Raji (cell line): ENCODE data around the gene KIAA0319L.

ENCODE experiments used
- POLR2A ChIP-seq: IDR thresholded peaks from 2 replicates; pipeline ENCODE4 v1.6.1; 2011; ENCODE audit warnings: low read depth, low read length, control low read depth; ENCODE audit not compliant: insufficient read depth

KIAA0319L gene

DNA sequence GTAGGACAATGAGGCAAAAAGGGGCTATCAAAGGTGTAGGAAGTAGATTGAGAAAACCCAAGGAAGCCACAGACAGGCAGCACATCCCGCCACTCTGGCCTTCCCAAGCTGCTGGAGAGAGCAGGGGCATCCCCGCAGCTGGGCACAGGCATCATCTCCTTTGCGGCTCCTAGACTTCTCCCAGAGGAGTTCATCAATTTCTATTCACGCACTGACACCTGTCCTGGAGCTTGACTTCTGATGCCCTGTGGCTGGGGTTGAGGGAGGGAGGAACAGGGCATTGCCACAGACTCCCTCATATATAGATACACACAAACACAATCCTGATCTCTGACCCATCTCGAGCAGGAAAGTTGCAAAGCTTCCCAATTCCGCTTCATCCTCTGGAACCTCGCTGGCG lies 14.1 kb upstream of the KIAA0319L start:
- TF ChIP-seq POLR2A = no peak

DNA sequence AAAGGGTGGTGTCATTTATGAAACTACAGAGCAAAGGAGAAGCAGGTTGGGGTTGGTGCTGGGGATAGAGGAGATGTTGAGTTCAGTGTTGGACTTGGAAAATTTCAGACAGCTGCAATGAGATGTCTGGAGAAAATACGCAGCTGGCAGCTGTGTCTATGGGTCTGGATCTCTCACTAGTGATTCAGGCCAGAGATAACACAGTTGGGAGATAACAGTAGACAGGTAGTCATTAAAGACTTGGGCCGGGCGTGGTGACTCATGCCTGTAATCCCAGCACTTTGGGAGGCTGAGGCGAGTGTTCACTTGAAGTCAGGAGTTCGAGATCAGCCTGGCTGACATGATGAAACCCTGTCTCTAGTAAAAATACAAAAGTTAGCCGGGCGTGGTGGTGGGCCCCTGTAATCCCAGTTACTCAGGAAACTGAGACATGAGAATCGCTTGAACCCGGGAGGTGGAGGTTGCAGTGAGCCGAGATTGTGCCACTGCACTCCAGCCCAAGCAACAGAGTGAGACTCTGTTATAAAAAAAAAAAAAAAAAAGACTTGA lies 13.5 kb upstream of the KIAA0319L start:
- TF ChIP-seq POLR2A = no peak

DNA sequence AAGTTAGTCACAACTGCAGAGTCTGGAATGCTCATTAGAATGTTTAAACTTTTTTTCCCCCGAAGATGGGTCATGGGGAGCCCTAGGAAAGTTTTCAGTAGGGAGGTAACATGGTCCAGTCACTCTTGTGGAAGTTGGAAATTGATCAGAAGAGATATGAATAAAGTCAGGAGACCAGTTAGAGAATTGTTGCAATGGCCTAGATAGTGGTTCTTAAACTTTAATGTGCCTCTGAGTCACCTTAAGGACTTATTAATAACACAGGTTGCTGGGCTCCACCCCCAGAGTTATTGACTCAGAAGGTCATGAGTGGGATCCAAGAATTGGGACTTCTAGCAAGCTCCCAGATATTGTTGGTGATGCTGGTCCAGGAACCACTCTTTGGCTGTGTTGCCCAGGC lies 12.7 kb upstream of the KIAA0319L start:
- TF ChIP-seq POLR2A = no peak

DNA sequence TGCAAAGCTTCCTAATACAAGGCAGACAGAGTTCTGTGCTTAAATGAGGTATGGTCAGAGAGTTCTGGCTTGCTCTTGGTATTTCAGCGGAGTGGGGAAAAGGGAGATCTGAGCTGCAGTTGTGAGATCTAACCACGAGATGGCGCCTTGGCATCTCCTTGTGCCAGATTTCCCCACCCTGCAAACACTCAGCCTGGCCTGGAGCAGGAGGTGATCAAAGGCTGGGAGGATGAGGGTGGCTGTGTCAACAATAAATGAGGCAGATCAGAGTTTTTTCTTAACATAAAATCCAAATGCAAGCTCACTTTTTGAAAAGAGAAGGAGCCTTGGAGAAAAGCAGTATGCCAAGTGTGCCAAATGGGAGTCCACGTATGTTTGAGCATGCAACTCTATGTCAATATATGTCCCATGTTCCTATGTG lies 11.8 kb upstream of the KIAA0319L start:
- TF ChIP-seq POLR2A = no peak

DNA sequence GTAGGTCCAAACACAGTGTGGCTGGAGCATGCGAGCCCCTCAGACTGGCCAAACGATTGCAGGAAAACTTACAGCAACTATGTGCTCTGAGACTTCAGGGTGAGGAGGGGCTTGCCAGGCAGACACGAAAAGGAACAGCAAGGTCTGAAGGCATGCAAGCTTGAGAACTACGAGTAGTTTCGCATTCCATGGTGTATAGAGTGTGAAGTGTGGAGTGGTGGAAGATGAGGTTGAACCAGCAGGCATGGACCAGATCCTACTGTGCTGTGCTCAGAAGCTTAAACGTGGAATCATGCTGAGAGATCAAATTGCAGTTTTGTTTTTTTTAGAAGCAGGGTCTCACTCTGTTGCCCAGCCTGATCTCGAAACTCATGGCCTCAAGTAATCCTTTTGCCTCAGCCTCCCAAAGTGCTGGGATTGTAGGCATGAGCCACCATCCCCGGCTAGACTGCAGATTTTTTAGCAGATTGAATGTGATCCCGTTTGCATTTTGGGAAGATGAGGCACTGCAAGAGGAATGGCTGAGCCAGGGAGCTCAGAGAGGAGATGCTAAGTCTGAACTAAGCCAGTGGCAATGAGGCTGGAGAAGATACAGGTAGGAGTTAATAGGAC lies 10.8 kb upstream of the KIAA0319L start:
- no peak for TF ChIP-seq POLR2A

DNA sequence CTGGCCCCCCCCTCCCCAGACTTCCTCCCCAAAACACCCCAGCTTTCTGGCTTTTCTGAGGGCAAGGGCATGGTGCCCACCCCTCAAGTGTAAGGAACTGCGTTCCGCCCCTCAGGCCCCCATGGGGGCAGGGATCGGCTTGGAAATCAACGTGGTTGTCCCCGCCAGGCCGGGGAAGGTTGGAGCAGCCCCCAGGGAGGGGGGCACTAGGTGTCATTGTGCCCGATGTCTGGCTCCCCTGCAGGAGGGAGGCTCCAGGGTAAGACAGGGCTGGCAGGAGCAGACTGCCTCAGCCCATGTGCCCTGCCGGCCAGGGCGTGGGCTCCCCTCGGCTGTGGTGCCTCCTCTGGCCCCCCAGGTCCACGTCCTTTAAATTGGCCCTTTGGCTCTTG lies 8.5 kb upstream of the KIAA0319L start:
- TF ChIP-seq POLR2A = no peak

DNA sequence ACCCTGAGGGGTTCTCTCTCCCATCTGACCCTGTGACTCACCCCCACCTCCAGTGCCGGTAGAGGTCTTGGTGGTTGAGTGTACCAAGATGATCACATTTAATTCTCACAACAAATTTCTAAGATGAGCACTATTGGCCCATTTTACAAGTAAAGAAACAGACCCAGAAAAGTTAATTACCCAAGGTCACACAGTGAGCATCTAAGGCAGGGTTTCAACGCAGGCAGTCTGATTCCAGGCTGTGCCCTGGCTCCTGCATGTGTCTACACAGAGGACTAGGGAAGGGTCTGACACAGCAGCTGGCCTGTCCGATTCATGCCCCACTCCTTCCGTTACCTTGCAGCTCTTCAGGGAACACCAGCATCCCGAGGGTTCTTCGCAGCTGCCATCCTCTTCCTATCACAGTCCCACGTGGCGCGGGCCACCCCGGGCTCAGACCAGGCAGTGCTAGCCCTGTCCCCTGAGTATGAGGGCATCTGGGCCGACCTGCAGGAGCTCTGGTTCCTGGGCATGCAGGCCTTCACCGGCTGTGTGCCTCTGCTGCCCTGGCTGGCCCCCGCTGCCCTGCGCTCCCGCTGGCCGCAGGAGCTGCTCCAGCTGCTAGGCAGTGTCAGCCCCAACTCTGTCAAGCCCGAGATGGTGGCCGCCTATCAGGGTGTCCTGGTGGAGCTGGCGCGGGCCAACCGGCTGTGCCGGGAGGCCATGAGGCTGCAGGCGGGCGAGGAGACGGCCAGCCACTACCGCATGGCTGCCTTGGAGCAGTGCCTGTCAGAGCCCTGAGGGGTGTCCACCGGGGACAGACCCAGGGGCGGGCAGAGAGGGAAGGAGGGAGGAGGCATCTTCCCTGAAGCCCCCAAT lies 7.9 kb upstream of the KIAA0319L start:
- TF ChIP-seq POLR2A = no peak

DNA sequence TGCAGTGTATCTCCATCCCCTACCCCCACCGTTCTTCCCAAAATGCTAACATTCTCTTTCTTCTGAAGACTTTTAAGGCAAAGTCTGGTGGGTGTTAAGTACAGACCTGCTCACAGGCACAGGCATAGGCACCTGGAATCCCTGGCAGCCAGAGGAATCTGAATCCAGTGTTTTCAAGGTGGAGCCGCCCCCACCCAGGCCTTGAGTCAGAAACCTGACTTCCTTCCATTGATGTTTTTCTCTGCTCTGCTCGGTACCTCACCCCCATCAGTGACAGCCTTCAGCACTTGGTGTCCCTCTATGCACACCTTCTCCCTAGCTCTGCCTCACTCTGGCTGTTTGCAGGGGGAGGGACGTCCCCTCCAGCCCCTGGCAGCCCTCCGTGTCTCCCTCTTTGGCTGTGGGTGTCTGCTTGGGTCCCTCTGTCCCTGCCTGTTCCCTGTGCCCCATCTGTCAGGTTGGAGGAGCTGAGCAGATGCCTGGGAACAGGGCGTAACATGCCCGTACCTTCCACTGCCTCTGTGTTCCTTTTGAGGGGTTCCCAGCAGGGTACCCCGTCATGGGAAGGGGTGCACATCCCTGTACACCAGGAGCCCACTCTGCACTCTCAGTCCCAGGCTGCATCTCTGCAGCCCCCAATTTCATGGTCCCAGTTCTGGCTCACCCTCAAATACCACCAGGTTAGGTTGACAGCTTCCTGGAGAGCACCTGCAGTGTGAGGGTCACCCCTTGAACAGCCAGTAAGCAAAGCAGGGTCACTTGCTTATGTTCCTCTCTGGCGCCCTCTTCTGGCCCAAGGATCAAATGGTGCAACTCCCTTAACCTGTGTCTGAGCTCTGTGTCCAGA lies 7.1 kb upstream of the KIAA0319L start:
- TF ChIP-seq POLR2A = no peak

DNA sequence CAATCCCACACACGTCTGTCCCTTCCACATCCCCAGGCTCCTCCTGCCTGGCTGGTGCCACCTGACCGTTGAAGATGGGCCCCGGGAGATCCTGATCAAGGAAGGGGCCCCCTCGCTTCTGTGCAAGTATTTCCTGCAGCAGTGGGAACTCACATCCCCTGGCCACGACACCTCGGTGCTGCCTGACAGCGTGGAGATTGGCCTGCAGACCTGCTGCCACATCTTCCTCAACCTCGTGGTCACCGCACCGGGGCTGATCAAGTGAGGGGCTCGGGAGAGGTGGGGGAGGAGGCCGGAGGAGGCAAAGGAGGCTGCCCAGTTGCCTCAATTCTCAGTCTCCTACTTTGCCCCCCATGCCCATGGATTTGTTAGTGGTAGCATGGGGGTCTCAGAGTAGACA lies 6.0 kb upstream of the KIAA0319L start:
- TF ChIP-seq POLR2A = no peak

DNA sequence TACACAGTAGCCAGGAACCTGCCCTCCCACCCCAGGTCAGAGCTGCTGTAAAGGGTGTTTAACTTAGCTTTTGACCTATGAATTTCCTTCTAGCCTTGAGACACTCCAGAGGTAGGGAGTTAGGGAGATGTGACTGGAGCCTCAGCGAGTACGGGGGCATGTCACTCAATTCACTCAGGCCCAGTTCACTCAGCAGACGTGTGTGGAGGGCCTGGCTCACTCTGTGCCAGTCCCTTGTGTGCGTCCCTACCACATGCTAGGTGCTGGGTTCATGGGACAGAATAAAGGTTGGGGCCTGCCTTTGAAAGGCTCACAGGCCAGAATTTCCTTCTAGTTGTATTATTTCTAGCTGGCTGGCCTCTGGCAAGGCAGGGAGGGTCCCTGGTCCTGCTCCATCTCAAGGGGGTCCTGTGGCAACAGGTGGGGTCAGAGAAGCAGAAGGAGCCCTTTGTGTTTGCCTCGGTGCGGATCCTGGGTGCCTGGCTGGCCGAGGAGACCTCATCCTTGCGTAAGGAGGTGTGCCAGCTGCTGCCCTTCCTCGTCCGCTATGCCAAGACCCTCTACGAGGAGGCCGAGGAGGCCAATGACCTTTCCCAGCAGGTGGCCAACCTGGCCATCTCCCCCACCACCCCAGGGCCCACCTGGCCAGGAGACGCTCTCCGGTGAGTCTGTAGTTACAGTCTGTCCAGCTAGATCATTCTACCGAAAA lies 4.9 kb upstream of the KIAA0319L start:
- TF ChIP-seq POLR2A = no peak

DNA sequence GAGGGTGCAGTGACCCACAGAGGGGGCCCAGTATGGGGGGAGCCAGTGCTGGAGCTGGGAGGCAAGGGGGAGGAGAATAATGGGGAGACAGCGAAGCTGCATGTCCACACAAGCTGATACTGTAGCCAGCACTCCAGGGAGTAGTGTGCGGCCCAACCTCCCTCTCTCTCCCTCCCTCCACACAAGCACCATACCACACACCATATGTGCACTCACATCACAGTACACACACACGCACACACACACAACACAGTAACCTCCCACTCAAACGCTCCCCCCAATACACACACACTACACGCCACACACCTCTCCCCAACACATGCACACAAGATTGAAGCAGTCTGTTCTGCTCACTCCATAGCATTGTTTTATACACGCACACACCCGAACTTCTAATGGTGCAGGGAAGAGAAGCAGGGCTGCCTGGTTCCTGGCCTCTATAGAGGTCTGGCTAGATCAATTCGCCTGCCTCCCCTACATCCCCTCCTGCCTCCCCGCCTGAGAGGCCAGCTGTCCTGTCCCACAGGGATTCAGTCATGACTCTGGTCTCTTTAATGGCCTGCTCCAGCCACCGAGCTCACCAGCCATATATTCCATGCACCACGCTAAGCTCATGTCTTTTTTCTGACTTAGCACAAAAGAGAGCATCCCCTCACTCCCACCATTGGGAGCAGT lies 4.2 kb upstream of the KIAA0319L start:
- no peak for TF ChIP-seq POLR2A

DNA sequence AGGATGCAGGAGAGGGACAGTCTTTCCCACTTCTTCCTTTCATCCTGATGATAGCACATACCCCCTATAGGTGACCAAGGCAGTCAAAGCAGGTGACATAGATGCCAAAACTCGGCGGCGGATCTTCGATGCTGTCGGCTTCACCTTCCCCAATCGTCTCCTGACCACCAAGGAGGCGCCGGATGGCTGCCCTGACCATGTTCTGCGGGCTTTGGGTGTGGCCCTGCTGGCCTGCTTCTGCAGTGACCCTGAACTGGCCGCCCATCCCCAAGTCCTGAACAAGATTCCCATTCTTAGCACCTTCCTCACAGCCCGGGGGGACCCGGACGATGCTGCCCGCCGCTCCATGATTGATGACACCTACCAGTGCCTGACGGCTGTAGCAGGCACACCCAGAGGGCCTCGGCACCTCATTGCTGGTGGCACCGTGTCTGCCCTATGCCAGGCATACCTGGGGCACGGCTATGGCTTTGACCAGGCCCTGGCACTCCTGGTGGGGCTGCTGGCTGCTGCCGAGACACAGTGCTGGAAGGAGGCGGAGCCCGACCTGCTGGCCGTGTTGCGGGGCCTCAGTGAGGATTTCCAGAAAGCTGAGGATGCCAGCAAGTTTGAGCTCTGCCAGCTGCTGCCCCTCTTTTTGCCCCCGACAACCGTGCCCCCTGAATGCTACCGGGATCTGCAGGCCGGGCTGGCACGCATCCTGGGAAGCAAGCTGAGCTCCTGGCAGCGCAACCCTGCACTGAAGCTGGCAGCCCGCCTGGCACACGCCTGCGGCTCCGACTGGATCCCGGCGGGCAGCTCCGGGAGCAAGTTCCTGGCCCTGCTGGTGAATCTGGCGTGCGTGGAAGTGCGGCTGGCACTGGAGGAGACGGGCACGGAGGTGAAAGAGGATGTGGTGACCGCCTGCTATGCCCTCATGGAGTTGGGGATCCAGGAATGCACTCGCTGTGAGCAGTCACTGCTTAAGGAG lies 3.3 kb upstream of the KIAA0319L start:
- TF ChIP-seq POLR2A = no peak

DNA sequence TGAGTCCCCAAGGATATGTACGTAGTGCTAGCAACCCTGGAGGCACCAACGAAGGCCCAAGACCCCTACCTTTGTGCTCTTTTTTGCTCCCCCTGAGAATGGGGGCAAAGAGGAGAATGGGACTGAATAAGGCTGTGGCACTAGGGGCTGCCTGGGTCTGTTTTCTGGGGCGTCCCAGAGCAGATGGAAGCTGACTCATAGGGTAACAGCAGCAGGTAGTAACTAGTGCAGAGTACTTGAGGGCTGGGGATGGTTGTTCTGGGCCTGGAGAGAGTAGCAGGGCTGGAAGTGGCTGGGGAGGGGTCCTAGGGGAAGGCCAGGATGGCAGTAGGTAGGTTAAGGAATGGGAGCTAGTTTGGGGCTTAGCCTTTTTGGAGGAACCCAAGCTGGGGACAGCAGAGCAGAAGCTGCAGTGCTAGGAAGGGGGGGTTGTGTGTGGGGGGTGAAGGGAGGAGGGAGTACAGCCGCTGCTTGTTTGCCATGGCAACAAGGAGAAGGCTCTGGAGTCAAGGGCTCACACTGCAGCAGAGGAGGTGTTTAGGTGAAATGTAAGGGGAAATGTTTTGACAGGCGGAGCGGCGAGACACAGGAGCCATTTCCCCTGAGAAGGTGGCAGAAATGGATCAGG lies 2.2 kb upstream of the KIAA0319L start:
- no peak for TF ChIP-seq POLR2A
